ENCODE data around the gene GALNT17.
A peak's percentile ranks its signal among the peaks of the same experiment; 100 is the strongest.

GALNT17 gene

DNA sequence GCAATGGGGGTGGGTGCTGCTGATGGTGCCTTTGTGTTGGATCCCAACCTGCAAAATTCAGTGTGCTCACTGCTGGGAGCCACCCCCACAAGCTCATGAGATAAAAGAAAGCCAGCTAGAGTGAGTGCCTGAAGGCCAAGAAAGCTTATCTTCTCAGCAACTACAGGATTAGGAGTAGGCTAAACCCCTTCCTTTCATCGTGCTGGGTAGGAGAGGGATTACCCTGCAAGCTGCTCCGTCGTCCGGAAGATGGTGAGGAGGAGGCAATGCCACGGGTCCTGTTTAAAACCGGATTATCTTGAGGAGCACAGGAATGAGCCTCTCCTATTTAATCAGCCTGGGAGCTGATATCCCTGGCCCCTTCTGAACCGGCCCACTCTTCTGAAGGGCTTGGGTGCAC lies 258.0 kb downstream of the GALNT17 start:
- no peak for TF ChIP-seq Cebpa-rat (IDR thresholded peaks at IDR 0.05)
- no peak overlapping the region for H3K4me3 ChIP-seq
- no peaks in the 10 kb centered on the region for H4K20me1 ChIP-seq
- H3K9me3 ChIP-seq = no peaks in the 10 kb centered on the region
- H3K4me1 ChIP-seq = peaks cover 15% of the 10 kb centered on the region
- no peaks in the 10 kb centered on the region for H3K27me3 ChIP-seq
- H3K4me2 ChIP-seq = no peak overlapping the region
- H3K9ac ChIP-seq = no peak overlapping the region
- no peak overlapping the region for H3K27ac ChIP-seq
- H3K36me3 ChIP-seq = no peaks in the 10 kb centered on the region

DNA sequence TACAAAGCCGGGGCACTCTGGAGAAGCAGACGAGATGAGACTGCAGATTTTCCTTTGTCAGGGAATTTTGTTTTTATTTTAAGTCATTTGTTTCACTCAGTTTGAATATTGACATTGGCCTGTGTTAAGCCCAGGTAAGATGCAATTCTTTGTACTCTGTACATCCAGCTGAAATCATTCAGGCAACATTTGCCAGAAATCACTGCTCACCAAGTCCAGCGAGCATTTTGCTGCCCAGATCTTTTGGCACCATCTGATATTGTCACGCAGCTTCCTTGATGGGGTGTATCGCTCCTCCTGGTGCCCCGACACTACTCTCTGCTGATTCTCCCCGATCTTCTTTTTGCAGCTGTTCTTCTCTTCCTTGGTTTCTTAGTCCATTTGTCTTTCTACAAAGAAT lies 261.7 kb downstream of the GALNT17 start:
- H3K4me3 ChIP-seq = no peak overlapping the region
- H3K4me1 ChIP-seq = peaks cover 15% of the 10 kb centered on the region
- H3K9me3 ChIP-seq = no peaks in the 10 kb centered on the region
- H4K20me1 ChIP-seq = no peaks in the 10 kb centered on the region
- no peak for TF ChIP-seq Cebpa-rat (IDR thresholded peaks at IDR 0.05)
- H3K36me3 ChIP-seq = no peaks in the 10 kb centered on the region
- no peaks in the 10 kb centered on the region for H3K27me3 ChIP-seq
- no peak overlapping the region for H3K9ac ChIP-seq
- H3K4me2 ChIP-seq = no peak overlapping the region
- no peak overlapping the region for H3K27ac ChIP-seq

DNA sequence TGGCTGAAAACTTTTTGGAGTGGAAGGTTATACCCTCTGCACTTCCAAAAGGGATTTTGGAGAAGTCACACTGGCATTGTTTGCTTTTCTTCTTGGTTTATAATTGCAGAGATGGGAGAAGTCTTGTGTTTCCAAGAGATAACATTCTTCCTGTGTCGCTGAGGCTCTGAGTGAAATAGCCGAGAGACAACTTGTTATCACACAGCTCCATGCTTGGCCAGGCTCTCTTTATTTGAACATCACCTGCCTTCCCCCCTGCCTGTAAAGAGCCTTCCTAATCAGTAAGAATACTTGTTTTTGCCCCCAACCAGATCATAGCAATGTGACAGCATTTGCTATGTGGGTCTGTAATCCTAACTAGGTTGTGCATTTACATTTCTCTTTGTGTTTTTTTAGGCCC lies 270.7 kb downstream of the GALNT17 start:
- no peak overlapping the region for H3K9ac ChIP-seq
- no peaks in the 10 kb centered on the region for H3K9me3 ChIP-seq
- H3K36me3 ChIP-seq = no peaks in the 10 kb centered on the region
- H3K27ac ChIP-seq = no peak overlapping the region
- H4K20me1 ChIP-seq = no peaks in the 10 kb centered on the region
- H3K27me3 ChIP-seq = no peaks in the 10 kb centered on the region
- H3K4me1 ChIP-seq = no peaks in the 10 kb centered on the region
- TF ChIP-seq Cebpa-rat (IDR thresholded peaks at IDR 0.05) = no peak
- H3K4me2 ChIP-seq = no peak overlapping the region
- H3K4me3 ChIP-seq = no peak overlapping the region

DNA sequence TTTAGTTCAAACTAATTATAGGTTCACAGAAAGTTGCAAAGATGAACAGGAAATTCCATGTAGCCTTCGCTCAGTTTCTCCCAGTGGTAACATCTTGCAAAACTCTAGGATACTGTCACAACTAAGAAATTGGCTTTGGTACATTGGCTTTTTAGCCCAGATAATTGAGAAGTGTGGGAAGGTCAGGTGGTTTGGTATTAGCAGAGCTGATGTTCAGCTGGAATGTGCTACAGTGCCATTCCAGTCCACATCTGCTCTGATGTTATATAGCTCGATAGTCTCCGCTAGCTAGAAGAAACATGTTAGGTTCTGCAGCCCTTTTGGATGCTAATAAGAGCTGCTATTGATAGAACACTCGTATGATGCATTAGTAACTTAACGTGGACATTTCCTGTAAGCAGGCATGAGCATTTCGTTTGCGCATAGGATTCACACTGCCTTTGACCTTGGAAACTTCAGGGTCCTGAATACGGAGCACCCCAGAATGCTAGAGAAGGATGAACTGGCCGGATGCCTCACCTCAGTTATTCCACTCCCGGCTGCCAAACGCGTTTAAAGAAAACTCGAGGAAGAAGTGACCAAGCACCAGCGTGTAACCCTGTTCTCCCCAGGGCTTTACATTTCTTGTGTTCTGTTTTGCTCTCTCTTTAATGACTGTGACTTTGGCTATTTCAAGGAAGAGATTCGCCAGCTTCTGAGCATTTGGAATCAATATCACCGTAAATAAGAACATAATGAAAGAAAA lies 271.4 kb downstream of the GALNT17 start:
- TF ChIP-seq Cebpa-rat (IDR thresholded peaks at IDR 0.05) = no peak
- H3K36me3 ChIP-seq = no peaks in the 10 kb centered on the region
- H3K4me2 ChIP-seq = no peak overlapping the region
- H3K9me3 ChIP-seq = no peaks in the 10 kb centered on the region
- H3K9ac ChIP-seq = no peak overlapping the region
- no peaks in the 10 kb centered on the region for H3K27me3 ChIP-seq
- no peak overlapping the region for H3K27ac ChIP-seq
- H3K4me1 ChIP-seq = no peaks in the 10 kb centered on the region
- no peaks in the 10 kb centered on the region for H4K20me1 ChIP-seq
- H3K4me3 ChIP-seq = no peak overlapping the region

DNA sequence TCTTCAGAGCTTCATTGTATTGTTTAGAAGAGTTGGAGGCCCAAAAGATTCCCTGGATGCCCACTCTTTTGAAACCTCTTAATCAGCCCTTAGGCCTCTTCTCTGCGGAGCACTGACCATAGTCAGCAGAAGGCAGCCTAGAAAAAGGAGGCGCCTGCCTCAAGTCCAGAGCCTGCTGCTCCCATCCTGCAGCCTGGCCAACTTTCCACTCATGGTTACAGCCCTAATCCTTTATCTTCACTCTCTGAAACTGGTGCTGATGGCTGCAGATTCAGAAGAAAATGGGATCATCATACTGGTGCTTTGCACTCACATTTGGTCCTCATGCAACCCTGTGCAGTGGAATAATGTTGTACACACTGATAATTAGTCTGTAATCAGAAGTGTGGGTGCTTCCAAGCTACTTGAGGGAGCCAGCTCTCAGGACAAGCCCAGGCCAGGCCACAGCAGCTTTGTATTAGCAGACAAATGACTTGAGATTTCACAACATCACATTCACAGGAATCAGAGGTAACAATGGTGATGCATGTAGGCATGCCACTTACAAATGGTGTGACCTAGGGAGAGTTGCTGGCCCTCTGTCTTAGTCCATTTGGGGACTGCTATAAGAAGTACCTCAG lies 272.9 kb downstream of the GALNT17 start:
- no peaks in the 10 kb centered on the region for H3K27me3 ChIP-seq
- no peak overlapping the region for H3K9ac ChIP-seq
- H3K4me2 ChIP-seq = no peak overlapping the region
- no peak overlapping the region for H3K27ac ChIP-seq
- TF ChIP-seq Cebpa-rat (IDR thresholded peaks at IDR 0.05) = no peak
- no peaks in the 10 kb centered on the region for H3K36me3 ChIP-seq
- no peak overlapping the region for H3K4me3 ChIP-seq
- H3K9me3 ChIP-seq = peaks cover 6% of the 10 kb centered on the region
- H4K20me1 ChIP-seq = no peaks in the 10 kb centered on the region
- H3K4me1 ChIP-seq = no peaks in the 10 kb centered on the region

DNA sequence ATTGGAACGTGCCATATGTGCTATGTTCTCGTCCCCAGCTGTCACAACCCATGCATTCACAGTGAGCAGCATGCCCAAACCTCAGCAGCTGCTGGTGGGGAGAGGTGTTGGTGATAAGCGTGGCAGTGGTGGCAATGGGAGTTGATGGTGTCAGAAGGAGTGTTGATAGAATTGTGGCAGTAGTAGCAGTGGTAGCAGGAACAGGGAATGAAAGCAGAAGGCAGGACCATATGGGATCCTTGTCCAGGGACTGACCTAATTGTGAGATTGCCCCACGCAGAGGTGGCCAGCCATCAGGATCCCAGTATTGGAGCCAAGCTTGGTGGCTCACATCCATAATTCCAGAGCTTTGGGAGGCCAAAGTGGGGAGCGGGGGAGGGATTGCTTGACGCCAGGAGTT lies 276.3 kb downstream of the GALNT17 start:
- Histone ChIP-seq H3K36me3 (no peaks in the 10 kb centered on the region), H3K9ac (no peak overlapping the region), H3K9me3 (peaks cover 9% of the 10 kb centered on the region), H3K27ac (no peak overlapping the region), H3K4me2 (no peak overlapping the region), H3K27me3 (no peaks in the 10 kb centered on the region), H4K20me1 (no peaks in the 10 kb centered on the region), H3K4me1 (no peaks in the 10 kb centered on the region), H3K4me3 (no peak overlapping the region)
- no peak for TF ChIP-seq Cebpa-rat (IDR thresholded peaks at IDR 0.05)

DNA sequence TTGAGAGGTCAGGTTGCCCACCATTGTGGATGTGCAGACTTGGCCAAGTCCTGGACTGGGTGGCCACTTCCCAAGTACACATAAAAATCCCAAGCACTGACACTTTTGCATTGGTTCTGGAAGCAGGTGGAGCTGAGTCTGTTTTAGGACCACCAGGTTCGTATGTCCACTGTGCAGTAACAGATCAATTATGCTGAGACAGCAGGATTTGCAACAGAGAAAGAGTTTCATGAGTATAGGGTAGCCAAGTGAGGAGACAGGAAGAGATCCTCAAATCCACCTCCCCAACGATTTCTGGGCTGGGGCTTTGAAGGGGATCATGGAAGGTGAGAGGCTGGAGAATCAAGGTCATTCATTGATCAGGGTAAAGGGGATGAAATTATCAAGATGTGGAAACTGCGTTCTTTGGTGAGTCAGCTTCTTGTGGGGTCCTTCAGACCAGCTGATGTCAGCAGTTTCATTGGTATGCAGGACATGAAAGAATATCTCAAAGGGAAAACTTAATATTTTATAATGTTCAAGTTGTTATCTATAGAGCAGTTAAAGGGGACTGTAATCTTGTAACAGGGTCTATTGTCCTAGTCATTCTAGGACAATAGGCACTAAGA lies 277.7 kb downstream of the GALNT17 start:
- Histone ChIP-seq H3K4me1 (peaks cover 5% of the 10 kb centered on the region), H4K20me1 (no peaks in the 10 kb centered on the region)
- no peak for TF ChIP-seq Cebpa-rat (IDR thresholded peaks at IDR 0.05)

DNA sequence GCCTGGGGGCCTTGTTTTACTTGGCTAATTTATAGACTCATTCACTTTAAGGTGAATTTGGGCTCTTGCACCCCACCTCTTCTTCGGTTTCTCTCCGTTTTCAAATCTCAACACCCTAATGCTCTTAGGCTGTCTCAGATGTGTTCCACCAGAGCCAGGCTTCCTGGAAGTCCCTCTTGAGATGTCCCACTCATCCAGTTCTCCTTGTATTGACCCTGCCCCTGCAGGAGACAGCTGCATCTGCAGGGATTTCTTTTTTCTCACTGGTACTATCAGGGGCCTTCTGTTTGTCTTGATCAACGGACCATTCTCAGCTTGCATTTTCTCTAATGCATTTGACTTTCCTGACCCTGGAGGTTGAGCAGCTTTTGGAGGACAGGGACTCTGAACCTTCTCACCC lies 279.5 kb downstream of the GALNT17 start:
- peaks cover 7% of the 10 kb centered on the region for H3K4me1 ChIP-seq
- no peak overlapping the region for H3K4me3 ChIP-seq
- TF ChIP-seq Cebpa-rat (IDR thresholded peaks at IDR 0.05) = no peak
- H3K4me2 ChIP-seq = no peak overlapping the region
- peaks cover 9% of the 10 kb centered on the region for H3K9me3 ChIP-seq
- no peaks in the 10 kb centered on the region for H3K36me3 ChIP-seq
- no peaks in the 10 kb centered on the region for H4K20me1 ChIP-seq
- H3K27ac ChIP-seq = no peak overlapping the region
- H3K27me3 ChIP-seq = no peaks in the 10 kb centered on the region
- H3K9ac ChIP-seq = no peak overlapping the region

More for the DNA sequence above, 277.7 kb downstream of the GALNT17 start:
- no peak overlapping the region for H3K27ac ChIP-seq
- no peaks in the 10 kb centered on the region for H3K27me3 ChIP-seq
- H3K9ac ChIP-seq = no peak overlapping the region
- no peaks in the 10 kb centered on the region for H3K36me3 ChIP-seq
- peaks cover 9% of the 10 kb centered on the region for H3K9me3 ChIP-seq
- no peak overlapping the region for H3K4me3 ChIP-seq
- H3K4me2 ChIP-seq = no peak overlapping the region

DNA sequence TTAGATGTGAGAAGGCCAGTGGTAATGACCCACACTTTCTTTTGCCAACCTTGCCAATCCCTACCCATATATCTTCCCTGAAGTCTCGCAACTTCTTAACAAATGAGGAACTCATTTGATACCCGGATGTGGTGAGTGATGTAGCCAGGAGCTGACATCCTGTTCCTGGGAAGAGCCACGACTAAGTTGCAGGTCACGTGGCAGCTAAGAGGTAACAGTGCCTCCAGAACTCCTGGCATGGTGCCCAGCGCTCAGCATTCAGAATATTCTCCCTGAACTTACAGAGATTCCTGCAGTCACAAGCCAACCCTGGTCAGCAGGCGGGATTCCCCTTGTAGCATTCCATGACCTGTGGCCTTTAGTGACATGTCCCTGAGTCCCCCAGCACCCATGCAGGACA lies 282.5 kb downstream of the GALNT17 start:
- H3K36me3 ChIP-seq = no peaks in the 10 kb centered on the region
- no peaks in the 10 kb centered on the region for H4K20me1 ChIP-seq
- H3K27me3 ChIP-seq = no peaks in the 10 kb centered on the region
- no peak overlapping the region for H3K4me3 ChIP-seq
- H3K4me2 ChIP-seq = peak overlapping the region; percentile 12; the same call in 1 of the 2 replicates
- no peak overlapping the region for H3K27ac ChIP-seq
- H3K4me1 ChIP-seq = peaks cover 7% of the 10 kb centered on the region
- TF ChIP-seq Cebpa-rat (IDR thresholded peaks at IDR 0.05) = no peak
- H3K9me3 ChIP-seq = peaks cover 7% of the 10 kb centered on the region
- H3K9ac ChIP-seq = no peak overlapping the region
